GM13976 (cell line): Measurements from ENCODE around the gene CLDN15.

Source experiments
- DNase-seq: peaks from one replicate; pipeline ENCODE4 v3.0.0; 2012; ENCODE audit warnings: low spot score
- in situ Hi-C: fragments of 300-500 bp; cut with MboI; formaldehyde crosslinking; loops from one replicate; pipeline ENCODE4 v1.12.0; 2022; ENCODE audit warnings: low sequenced_read_pairs, mixed read lengths, inconsistent platforms; ENCODE audit not compliant: unreplicated experiment
- TF ChIP-seq, protein P1 (sequence below): IDR thresholded peaks from 2 replicates; pipeline ENCODE4 v1.5.1; 2012; ENCODE audit warnings: borderline replicate concordance, mild to moderate bottlenecking; ENCODE audit not compliant: insufficient read depth; ENCODE audit errors: extremely low read depth, missing control alignments, control extremely low read depth

The CLDN15 gene

DNA sequence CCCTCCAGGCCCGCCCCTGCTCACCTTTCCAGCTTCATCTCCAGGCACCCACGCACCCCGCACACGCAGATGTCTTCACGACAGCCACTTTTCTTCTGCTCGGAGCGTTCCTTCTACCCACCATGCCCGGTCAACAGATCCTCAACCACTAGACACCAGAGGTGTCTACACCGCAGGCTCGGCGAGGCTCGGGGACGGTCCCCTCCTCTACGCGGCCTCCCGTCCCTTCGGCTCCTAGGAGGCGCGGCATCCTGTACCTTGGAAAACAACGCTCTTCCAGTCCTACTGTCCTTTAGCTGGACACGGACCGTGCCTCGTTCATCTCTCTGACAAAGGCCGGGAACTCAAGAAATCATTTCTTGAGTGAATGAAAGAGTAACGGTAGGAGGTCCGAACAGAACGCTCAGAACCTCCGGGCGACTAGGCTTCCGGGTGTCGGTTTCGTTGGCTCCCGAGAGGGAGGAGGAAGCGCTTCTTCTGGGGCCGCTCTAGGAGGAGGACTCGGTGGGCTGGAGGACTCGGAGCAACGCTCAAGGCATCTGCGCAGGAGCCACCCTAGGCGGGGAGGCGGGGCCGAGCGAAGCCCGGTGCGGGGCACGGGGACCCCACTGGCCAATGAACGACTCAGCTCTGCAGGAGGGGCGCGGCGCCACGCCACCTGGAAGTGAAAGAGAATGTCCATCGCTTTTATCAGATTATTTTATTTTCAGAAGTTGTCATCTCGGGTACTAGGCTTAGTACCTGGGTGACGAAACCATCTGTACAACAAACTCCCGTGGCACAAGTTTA is 14.5 kb upstream of the CLDN15 start:
- peak; percentile 98 for DNase-seq
- in situ Hi-C loops = no loop called here
- TF ChIP-seq, protein P1, sequence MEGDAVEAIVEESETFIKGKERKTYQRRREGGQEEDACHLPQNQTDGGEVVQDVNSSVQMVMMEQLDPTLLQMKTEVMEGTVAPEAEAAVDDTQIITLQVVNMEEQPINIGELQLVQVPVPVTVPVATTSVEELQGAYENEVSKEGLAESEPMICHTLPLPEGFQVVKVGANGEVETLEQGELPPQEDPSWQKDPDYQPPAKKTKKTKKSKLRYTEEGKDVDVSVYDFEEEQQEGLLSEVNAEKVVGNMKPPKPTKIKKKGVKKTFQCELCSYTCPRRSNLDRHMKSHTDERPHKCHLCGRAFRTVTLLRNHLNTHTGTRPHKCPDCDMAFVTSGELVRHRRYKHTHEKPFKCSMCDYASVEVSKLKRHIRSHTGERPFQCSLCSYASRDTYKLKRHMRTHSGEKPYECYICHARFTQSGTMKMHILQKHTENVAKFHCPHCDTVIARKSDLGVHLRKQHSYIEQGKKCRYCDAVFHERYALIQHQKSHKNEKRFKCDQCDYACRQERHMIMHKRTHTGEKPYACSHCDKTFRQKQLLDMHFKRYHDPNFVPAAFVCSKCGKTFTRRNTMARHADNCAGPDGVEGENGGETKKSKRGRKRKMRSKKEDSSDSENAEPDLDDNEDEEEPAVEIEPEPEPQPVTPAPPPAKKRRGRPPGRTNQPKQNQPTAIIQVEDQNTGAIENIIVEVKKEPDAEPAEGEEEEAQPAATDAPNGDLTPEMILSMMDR = no peak

DNA sequence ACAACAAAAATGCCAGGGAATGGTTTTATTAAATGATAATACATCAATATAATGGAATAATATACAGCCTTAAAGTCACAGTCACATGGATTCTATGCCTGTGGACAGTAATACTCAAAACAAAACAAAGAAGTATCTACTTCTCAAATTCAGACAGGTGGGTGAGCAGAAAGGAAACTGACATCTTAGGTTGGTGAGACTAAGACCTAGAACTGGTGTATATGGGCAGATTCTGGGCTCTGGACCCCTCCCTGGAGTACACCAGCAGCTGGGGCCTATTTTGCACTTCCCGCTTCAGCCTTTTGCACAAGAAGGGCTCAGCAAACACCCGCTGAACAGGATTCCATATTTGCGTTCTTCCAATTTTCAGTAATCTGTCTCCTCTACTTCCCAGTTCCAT is 12.7 kb upstream of the CLDN15 start:
- TF ChIP-seq, protein P1 = no peak
- in situ Hi-C loops = no loop called here
- DNase-seq = peak; percentile 60

DNA sequence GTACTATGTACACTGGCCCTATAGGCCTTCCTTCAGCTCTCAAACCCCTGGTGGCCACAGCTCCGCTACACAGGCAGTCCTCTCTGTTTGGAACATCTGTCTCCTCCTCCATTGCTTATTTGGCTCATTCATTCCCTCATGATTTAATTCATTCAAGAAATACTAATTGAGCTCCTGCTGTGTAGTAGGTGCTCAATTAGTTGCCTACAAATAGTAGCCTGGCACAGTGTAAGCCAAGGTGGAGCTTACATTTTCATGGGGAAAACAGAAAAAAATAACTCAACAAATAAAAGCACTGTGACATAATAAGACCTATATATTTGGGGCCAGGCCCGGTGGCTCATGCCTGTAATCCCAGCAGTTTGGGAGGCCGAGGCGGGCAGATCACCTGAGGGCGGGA is 10.7 kb upstream of the CLDN15 start:
- DNase-seq = no peak
- in situ Hi-C loops = no loop called here
- TF ChIP-seq, protein P1 = no peak

DNA sequence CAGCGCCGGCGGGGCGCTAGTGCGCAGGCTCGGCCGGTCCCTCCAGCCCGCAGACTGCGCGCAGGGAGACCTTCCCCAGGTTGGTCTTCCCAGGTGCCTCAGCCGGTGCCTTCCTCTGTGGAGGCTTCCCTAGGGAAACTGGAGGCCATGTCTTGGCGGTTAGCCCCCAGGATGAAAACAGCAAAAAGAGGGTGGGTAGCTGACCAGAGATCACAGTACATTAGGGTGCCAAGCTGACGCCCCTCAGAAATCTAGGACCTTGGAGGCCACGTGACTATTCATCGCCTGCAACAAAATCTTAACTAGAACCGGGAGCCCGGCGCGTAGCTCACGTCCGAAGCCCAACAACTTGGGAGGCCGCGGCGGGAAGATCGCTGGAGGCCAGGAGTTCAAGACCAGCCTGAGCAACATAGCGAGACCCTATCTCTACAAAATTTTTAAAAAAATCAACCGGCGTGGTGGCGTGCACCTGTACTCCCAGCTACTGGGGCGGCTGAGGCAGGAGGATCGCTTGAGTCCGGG is 7.6 kb upstream of the CLDN15 start:
- in situ Hi-C loops = no loop called here
- TF ChIP-seq, protein P1 = no peak
- no peak for DNase-seq

DNA sequence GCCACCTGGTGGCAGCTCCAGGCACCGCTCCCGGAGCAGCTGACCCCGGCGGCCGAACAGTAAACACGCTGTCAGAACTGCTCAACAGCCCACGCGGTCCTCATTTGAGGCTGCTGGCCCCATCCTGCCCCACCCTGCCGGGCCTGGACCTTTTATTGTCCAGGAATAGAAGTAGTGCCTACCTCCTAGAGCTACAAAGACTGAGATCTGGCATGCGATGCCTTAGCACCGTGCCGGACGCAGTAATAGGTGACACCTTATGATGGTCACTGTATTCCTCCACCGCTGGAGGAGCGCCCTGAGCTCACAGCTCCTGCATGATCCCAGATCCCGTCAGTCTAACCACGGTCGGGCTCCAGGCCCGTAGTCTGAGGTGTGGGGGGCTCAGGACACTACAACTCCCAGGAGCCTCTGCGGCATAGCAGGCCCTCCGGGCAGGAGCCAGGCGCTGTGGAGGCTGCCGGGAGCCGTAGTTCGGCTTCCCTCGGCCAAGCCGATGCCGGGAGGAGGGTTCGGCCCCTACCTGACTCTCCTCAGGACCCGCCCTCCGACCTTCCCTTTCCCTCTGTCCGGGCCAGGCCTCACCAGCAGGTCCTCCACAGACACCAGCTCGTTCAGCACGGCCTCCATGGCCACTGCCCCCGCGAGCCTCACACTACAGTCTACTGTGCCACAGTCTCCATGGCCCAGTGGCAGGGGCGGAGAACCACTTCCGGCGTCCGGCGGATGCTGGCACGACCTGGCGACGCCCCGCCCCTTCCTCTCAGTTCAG is 7.0 kb upstream of the CLDN15 start, which contains the start of gene FIS1:
Gene FIS1, minus strand, starts transcription at position 707 of the 772 bp plus-strand sequence. Its CDS starts 77 bp downstream, at position 630.
- TF ChIP-seq, protein P1 = peak; percentile 96
- in situ Hi-C loops = no loop called here
- DNase-seq = peak; percentile 94

DNA sequence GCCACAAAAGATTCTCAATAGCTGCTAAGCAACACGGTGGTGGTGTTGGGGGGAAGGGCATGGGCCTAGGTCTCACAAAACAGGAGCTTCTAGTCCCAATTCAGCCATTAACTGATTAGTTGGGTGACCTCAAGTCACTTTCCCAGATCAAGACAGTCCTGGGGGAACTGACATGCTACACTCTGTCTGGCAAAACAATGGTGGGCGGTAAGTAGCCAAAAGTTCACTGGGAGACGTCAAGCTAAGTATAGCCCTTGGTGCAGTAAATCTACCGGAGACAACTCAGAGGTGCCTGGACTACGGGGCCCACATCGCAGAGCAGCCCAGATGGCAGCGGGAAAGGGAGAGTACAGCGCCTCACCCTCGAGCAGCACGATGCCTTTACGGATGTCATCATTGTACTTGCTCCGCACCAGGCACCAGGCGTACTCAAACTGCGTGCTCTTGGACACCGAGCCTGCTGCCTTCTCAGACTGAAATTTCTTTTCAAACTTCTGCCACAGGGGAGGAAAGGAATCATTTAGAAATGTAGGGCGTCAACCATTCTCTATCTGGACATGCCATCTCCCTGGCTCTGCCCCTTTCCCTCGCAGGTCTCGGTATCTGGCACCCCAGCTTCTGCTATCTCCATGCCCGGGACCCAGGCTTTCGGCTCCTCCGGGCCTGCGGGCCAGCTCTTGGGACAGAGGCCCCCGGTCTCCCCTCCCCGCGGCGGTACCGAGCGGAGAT is 6.2 kb upstream of the CLDN15 start:
- TF ChIP-seq, protein P1 = no peak
- peak; percentile 18 for DNase-seq
- in situ Hi-C loops = no loop called here
